Astrocyte of the spinal cord (primary cell): ENCODE measurements around the gene TTLL1.
A peak's percentile ranks its signal among the peaks of the same experiment; 100 is the strongest.

ENCODE experiments used
- DNase-seq: peaks from one replicate; pipeline ENCODE4 v3.0.0; 2011; ENCODE audit warnings: low read depth, low spot score
- H3K4me3 ChIP-seq: 2 replicates; pipeline ENCODE4 v1.5.1; 2011; ENCODE audit warnings: low read depth, mild to moderate bottlenecking, low read length, moderate library complexity
- in situ Hi-C: cut with HindIII; loops from 2 replicates; pipeline ENCODE4 v1.10.0; 2017; ENCODE audit warnings: low sequenced_read_pairs
- TF ChIP-seq, protein P1 (sequence below): IDR thresholded peaks from 2 replicates; pipeline ENCODE4 v1.5.1; 2012; ENCODE audit warnings: low read depth, mild to moderate bottlenecking, low read length, inconsistent platforms

The TTLL1 gene

DNA sequence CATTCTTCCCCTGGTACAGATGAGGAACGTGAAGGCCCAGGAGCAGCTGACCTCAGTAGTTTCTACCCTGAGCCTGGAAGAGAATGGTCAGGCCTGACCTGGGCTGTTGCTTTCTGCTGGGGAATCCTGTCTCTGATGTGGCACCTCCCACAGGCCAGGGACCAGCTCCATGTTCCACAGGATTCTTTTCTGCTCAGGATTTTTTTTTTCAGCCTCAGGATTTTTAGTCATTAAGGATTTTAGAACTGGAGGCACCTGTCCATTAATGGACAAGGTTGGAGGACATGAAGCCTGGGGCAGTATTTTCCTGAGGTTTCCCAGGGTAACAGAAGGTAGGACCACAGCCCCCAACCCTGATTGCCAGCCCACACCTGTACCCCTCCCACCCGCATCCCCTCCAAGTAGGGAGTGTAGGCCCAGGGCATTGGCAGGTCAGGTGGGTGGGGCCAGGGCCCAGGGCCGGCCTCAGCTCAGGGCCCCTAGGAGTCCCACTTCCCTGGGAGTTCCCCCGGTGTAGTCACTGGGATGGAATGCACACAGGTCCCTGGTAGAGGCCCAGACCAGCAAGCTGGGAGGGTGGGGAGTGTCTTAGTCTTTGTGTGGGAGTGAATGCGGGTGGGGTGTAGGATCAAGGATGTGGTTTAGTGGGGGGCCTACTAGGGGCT, 37.4 kb upstream of the TTLL1 start:
- peak; percentile 64 for DNase-seq
- in situ Hi-C loops = no loop called here
- TF ChIP-seq, protein P1, sequence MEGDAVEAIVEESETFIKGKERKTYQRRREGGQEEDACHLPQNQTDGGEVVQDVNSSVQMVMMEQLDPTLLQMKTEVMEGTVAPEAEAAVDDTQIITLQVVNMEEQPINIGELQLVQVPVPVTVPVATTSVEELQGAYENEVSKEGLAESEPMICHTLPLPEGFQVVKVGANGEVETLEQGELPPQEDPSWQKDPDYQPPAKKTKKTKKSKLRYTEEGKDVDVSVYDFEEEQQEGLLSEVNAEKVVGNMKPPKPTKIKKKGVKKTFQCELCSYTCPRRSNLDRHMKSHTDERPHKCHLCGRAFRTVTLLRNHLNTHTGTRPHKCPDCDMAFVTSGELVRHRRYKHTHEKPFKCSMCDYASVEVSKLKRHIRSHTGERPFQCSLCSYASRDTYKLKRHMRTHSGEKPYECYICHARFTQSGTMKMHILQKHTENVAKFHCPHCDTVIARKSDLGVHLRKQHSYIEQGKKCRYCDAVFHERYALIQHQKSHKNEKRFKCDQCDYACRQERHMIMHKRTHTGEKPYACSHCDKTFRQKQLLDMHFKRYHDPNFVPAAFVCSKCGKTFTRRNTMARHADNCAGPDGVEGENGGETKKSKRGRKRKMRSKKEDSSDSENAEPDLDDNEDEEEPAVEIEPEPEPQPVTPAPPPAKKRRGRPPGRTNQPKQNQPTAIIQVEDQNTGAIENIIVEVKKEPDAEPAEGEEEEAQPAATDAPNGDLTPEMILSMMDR = no peak
- H3K4me3 ChIP-seq = no peak overlapping the region

DNA sequence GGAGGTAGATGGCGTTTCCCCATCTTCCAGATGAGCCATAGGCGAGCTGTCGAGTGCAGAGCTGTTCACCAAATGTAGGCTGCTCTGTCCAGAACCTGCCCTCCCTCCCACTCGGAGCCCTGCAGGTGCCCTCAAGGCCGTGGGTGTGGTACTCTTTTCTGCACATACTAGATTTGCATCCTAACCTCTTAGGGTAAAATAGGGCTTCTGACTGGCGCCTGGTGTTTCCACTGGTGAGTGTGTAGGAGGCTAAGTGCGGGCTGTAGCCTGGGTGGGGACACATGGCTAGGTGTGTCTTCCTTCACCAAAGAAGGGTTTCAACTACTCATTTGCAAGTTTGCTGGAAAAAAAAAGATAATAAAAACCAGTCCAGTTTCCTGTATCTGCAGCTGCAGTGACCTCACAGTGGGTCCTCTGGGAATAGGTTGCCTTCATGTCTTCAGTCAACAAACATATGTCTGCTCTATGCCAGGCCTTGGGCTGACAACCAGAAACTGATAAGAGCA, 29.8 kb upstream of the TTLL1 start:
- in situ Hi-C loops = no loop called here
- no peak for DNase-seq
- TF ChIP-seq, protein P1 = no peak
- H3K4me3 ChIP-seq = no peak overlapping the region

- in situ Hi-C loops = no loop called here
- TF ChIP-seq, protein P1 = no peak
- no peak overlapping the region for H3K4me3 ChIP-seq
- no peak for DNase-seq
Measured at GRCh38 chr22:43118024-43118849, 29.0 kb upstream of the TTLL1 start.

- TF ChIP-seq, protein P1 = no peak
- DNase-seq = no peak
- in situ Hi-C loops = no loop called here
- no peak overlapping the region for H3K4me3 ChIP-seq
Measured at GRCh38 chr22:43116932-43117331, 27.7 kb upstream of the TTLL1 start.

DNA sequence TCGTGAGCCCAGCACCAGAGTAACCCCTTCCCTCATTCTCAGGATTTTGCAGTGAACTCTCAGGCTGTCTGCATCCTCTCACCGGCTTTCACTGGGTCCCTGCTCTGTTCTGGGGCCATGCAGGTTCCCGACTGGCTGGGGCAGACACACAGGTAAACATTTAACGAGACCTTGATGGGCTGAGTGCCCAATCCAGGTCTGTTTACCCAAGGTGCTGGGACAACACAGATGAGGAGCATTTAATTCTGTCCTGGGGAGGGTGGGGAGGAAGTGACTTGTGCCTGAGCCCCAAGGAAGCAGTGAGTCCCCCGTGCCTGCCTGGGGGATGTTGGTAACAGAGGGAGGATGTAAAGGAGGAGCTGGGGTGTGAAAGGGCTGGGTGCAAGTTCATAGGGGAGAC, 25.8 kb upstream of the TTLL1 start:
- TF ChIP-seq, protein P1 = no peak
- DNase-seq = no peak
- in situ Hi-C loops = no loop called here
- H3K4me3 ChIP-seq = no peak overlapping the region

DNA sequence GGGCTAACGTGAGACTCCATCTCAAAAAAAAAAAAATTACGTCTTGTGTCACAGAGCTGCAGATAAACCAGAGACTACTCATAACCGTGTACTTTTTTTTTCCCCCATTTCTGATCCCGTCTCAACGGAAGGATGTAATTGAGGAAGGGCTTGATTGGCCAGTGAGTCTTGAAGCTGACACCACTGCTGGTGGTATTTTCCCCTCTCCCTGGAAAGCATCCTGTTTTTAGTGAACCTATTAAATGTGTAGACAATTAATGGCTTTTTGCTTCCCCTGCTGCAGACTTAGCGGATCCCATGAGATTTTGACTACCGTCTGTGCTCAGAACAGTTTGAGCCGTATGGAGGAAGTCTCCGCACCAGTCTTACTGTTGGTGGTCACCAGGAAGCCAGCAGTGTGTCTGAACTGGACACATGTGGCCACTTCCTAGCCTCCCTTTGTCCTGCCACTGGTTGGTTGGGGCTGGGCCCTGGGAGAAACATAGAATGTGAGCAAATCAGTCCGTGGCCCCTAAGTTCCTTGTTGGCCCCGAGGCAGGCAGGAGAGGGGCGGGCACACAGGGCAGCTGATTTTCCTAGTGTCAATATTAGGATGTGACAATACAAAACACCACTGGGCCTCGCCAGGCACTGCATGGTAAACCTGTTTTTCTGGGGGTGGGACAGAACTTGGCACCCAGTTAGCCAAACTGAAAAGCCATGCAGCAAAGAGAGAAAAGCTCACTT, 24.5 kb upstream of the TTLL1 start:
- in situ Hi-C loops = no loop called here
- TF ChIP-seq, protein P1 = no peak
- no peak for DNase-seq
- no peak overlapping the region for H3K4me3 ChIP-seq
